HG03103 (cell line): Measurements from ENCODE around the gene RTL9.

ENCODE experiments used
- ATAC-seq: cut with Tn5 transposase; IDR thresholded peaks from one replicate; pipeline ENCODE4 v1.9.1; 2021; ENCODE audit warnings: low read depth; ENCODE audit not compliant: unreplicated experiment

RTL9 gene

DNA sequence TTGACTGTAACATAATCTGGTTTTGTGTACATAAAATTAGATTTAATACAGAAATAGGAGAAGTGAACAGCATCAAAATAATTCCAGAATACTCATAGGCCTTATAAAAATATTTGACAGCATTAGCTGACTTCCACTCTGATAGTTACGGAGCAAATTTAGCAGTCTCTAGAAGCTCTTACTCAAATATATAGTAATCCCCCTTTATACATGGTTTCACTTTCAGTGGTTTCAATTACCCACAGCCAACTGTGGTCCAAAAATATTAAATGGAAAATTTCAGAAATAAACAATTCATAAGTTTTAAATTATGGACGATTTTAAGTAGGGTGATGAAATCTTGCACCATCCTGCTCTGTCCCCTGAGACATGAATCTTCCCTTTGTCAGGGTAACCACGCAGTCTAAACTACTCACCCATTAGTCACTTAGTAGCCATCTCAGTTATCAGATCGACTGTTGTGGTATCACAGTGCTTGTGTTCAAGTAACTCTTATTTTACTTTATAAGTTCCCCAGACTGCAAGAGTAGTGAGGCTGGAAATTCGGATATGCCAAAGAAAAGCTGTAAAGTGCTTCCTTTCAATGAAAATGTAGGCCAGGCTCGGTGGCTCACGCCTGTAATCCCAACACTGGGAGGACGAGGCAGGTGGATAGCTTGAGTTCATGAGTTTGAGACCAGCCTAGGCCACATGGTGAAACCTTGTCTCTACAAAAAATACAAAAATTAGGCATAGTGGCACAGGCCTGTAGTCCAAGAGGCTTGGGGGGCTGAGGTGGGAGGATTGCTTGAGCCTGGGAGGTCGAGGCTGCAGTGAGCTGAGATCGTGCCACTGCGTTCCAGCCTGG is 17.2 kb upstream of the RTL9 start:
- ATAC-seq = peak; percentile 70

DNA sequence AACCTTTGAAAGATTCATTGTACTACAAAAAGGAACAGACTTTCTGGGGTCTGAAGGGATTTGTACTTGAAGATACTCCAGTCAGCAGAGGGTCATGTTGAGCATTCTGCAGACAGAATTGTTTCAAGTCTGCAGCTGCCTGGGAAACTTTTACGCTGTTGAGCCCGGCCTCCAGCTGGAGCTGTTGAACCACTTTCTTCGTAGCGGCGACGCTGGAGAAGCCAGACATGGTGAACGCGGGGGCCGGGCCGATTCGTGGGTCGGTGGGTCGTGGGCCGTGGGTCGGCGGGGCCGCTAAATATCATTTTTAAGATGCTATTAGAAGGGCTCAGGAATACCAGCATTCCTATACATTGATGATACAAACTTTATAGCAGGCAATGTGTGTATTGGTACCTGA is 12.0 kb upstream of the RTL9 start:
- ATAC-seq = no peak

- ATAC-seq = no peak
Measured at GRCh38 chrX:110359273-110359672, 625 bp downstream of the RTL9 start.

DNA sequence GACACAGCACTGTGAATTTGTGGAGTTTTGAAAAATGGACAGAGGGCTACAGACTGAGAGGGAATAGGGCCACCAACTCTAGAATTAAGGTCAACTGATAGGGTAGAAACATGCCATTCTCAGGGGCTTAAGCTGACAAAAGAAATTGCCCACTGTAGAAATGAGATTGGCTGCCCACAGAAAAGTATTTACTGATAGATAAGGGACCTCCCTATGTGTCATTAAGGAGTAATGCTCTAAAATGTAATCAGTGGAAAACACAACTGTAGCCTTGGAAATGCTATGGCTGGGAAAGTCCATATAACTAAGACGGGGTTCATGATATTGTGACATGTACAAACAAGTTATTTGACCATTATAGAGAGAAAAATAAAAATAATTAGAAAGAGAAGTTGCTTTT is 4.6 kb downstream of the RTL9 start:
- no peak for ATAC-seq

- ATAC-seq = no peak
Measured at GRCh38 chrX:110373310-110373709, 14.7 kb downstream of the RTL9 start.

- peak; percentile 68 for ATAC-seq
Measured at GRCh38 chrX:110374559-110374958, 15.9 kb downstream of the RTL9 start.

DNA sequence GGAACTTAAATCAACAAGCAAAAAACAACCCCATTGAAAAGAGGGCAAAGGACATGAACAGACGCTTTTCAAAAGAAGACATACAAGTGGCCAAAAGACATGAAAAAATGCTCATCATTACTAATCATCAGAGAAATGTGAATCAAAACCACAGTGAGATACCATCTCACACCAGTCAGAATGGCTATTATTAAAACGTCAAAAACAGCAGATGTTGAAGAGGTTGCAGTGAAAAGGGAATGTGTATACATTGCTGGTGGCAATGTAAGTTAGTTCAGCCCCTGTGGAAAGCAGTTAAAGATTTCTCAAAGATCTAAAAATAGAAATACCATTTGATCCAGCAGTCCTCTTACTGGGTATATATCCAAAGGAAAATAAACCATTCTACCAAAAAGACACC is 22.6 kb downstream of the RTL9 start:
- ATAC-seq = no peak

GRCh38 chrX:110383414-110383813 is 24.8 kb downstream of the RTL9 start:
- ATAC-seq = no peak

DNA sequence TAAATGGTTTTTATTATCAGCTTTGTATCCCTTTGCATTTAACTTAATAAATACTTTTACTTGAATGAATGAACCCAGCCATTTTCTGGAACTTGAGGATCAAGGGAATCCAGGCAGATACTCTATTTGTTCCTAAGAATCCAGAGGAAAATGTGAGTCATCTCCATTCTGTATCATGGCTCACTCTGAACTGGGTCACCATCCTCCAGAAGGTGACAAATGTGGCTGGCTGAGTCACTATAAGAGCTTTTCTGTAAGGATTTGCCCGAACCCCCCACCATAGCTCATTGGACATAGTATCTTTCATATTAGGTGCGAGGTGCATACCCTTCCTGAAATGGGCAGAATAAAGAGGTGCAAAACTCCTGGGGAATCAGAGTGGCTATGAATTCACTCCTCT is 25.8 kb downstream of the RTL9 start:
- ATAC-seq = no peak

GRCh38 chrX:110389570-110389969 is 30.9 kb downstream of the RTL9 start:
- no peak for ATAC-seq

DNA sequence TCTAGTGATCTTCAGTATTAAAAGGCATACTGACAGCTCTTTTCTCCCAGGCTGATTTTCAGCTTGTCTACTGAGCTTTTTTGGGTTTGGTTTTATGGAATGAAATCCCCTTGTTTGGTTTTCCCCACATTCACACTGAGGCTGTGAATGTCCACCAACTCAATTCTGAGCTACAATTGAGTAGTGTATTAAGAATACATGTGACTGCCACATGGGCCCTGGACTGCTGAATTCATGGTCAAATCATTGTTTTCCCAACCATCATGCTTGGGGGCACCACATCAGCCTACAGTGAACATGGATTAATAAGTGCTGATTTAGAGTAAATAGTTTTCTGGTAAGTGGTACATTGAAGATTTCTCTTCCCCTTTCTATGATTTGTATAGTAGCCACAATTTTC is 32.4 kb downstream of the RTL9 start:
- no peak for ATAC-seq

- ATAC-seq = no peak
Measured at GRCh38 chrX:110394651-110395050, 36.0 kb downstream of the RTL9 start.

DNA sequence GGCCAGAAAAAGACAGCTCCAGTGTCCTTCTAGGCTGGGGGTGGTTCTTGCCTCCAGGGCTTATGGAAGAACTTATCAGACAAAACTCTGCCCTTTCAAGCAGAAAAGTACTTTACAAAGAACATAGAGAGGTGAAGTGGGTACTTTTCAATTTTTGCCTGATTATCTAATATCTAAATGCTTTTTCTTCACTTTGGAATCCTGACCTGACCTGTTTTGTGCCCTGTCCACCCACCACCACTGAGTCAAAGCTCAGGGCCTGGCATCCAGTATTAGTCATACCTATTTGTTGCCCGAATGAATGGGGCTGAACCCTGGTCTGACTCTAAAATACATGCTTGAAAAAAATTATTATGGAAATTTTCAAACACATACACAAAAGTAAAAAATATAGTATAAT is 37.2 kb downstream of the RTL9 start:
- no peak for ATAC-seq

GRCh38 chrX:110396735-110397134 is 38.1 kb downstream of the RTL9 start:
- no peak for ATAC-seq

DNA sequence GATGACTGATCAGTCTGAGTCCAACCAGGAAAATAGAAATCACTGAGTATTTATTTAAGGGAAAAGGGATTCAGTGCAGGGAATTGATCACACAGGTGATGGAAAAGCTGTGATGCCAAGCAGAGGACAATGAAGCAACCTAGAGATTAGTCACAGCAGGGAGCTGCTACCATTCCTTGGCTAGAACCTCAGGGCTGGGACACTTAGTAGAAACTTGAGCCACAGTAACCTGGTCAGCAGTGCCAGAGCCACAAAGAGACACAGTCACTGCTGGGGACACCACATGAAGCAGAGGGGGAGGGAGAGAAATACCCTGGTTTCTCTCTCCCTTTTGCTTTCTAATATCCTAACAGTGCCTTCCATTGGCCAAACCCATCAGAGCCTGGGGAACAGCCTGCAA is 38.7 kb downstream of the RTL9 start:
- ATAC-seq = no peak

DNA sequence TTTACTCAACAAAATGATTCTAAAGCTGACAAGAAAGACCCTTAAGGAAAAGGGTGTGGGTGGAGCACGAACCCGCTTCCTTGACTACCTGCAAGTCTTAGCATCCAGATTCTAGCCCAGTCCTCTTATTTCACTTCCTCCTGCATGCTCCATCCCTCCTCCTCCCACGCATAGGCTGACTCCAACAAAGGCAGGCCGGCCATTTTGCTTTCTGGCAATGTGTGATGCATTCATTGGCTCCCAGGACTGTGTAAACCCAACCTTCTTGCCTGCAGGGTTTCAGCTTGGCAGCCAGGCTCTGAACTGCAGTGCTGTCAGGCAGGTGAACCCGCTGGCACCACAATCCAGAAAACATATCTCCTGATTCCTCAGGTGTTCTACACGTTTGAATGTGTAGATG is 39.3 kb downstream of the RTL9 start:
- ATAC-seq = no peak

DNA sequence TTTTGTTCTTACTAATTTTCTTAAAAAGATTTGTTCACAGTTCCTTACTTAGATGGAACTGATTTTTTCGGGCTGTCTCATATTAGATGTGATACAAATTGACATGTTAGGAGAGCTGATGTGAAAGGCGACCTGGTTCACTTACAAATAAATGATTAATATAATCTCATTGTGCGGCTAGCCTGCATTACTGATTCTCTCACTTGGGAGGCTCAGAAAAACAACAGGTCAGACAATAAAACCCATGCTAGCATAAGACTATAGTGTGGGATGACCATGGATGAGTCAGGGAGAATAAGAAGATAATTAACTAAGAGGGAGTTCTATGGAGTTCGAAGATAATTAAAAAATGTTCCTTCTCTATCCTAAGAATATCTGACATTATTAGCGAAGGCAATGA is 40.8 kb downstream of the RTL9 start:
- no peak for ATAC-seq

DNA sequence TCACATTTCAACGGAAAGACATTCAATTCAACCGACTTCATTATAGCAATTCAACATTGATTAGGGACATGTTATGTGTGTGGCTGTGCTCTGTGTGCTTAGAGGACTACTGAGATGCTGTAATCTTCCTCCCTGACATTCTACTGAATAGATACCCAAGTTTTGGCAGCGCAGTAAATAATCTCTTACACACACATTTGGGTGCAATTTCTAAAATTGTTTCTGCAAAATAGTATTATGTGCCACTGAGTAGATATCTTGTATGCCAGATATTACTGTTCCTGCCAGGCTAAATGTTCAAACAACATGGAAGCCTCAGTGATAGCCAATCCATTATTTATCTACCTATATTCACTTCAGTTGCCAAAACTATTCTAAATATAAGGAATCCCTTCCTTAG is 41.3 kb downstream of the RTL9 start:
- no peak for ATAC-seq

DNA sequence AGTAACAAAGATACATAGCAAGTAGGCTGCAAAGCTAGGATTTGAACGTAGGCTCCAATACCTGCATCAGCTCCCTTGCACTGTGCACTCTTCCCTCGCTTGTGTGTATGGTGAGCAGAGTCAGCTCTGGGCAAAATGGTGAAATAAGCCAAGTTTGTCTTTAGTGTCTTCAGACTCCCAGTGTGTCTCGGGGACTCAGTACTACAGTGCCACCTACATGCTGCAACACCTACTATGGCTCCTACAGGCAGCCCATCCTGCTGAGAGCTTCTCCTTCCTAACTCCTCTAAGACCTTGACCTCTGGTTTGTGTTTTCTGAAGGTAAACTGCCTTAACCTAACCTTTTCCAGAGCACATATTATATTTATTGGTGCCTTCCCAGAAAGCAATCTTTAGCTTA is 42.5 kb downstream of the RTL9 start:
- no peak for ATAC-seq

DNA sequence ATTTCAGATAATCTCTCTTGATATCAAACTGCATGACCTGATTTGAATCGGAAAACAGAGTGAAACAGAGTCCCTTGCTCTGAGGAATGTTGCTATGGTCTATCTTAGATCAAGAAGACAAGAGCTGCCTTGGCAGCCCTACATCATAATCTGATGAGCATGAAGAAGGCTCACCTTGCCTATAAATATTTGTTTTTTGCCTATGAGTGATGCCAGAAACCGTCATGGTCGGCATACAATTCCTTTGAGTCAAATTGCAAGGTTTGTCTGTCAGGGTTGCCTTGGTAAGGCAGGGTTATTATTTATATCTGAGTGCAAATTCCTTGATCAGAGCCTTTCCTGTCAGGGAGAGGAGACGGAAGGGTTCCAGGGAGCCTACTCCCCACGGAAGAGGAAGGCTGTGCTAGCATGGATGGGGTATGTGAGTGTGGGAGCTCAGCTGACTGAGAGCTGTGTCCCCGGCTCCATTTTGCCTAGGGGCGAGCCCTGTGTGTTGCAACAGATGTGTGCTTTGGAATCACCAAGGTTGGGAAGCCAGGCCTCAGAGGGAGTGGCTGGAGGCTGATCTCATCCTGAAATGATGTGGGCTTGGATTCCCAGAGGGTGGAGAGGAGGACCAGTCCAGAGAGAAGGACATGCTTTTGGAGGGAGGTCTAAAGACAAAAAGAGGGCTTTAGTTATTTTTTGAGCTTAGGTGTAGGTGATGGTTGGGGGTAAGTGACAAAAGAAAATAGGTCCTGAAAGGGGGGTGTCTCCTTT is 43.6 kb downstream of the RTL9 start:
- ATAC-seq = no peak

GRCh38 chrX:110402850-110403221 is 44.2 kb downstream of the RTL9 start:
- ATAC-seq = no peak
